ENCODE measurements around the gene FAT2.

FAT2 gene

GRCh38 chr5:151553130-151553670, 37.9 kb downstream of the FAT2 start:
- no peaks in the 10 kb centered on the region for H3K27me3 ChIP-seq (ENCODE audit: insufficient read depth, insufficient read length)
- no peak for DNase-seq (ENCODE audit: low read depth, low spot score)
- no peaks in the 10 kb centered on the region for H3K9me3 ChIP-seq (ENCODE audit: insufficient read depth, low read length)
- peaks cover 4% of the 10 kb centered on the region for H3K36me3 ChIP-seq (ENCODE audit: insufficient read depth, insufficient read length, low read length)
- peaks cover 2% of the 10 kb centered on the region for H3K4me1 ChIP-seq (ENCODE audit: insufficient read depth, insufficient read length)
- H3K4me3 ChIP-seq (ENCODE audit: insufficient read length, low read depth) = no peak overlapping the region
- H3K9ac ChIP-seq (ENCODE audit: insufficient read length, low read depth) = no peak overlapping the region
- TF ChIP-seq SUZ12 (IDR thresholded peaks at IDR 0.05; ENCODE audit: extremely low read depth, insufficient read depth, insufficient read length) (no peak), YY1 (IDR thresholded peaks at IDR 0.05; ENCODE audit: insufficient read depth, insufficient read length) (no peak), ZNF274 (IDR thresholded peaks at IDR 0.05; ENCODE audit: low read depth, low read length) (no peak)

GRCh38 chr5:151551985-151552384, 39.1 kb downstream of the FAT2 start:
- Histone ChIP-seq H3K4me3 (ENCODE audit: insufficient read length, low read depth) (no peak overlapping the region), H3K4me1 (ENCODE audit: insufficient read depth, insufficient read length) (no peaks in the 10 kb centered on the region), H3K36me3 (ENCODE audit: insufficient read depth, insufficient read length, low read length) (peaks cover 4% of the 10 kb centered on the region), H3K9me3 (ENCODE audit: insufficient read depth, low read length) (no peaks in the 10 kb centered on the region), H3K9ac (ENCODE audit: insufficient read length, low read depth) (no peak overlapping the region), H3K27me3 (ENCODE audit: insufficient read depth, insufficient read length) (no peaks in the 10 kb centered on the region)
- no peak for DNase-seq (ENCODE audit: low read depth, low spot score)
- no peak for TF ChIP-seq SUZ12 (IDR thresholded peaks at IDR 0.05; ENCODE audit: extremely low read depth, insufficient read depth, insufficient read length)
- no peak for TF ChIP-seq YY1 (IDR thresholded peaks at IDR 0.05; ENCODE audit: insufficient read depth, insufficient read length)
- TF ChIP-seq ZNF274 (IDR thresholded peaks at IDR 0.05; ENCODE audit: low read depth, low read length) = no peak

- TF ChIP-seq ZNF274 (IDR thresholded peaks at IDR 0.05; ENCODE audit: low read depth, low read length) = no peak
- TF ChIP-seq YY1 (IDR thresholded peaks at IDR 0.05; ENCODE audit: insufficient read depth, insufficient read length) = no peak
- no peak for TF ChIP-seq SUZ12 (IDR thresholded peaks at IDR 0.05; ENCODE audit: extremely low read depth, insufficient read depth, insufficient read length)
- Histone ChIP-seq H3K9me3 (ENCODE audit: insufficient read depth, low read length) (no peaks in the 10 kb centered on the region), H3K9ac (ENCODE audit: insufficient read length, low read depth) (no peak overlapping the region), H3K4me1 (ENCODE audit: insufficient read depth, insufficient read length) (no peaks in the 10 kb centered on the region), H3K36me3 (ENCODE audit: insufficient read depth, insufficient read length, low read length) (peaks cover 4% of the 10 kb centered on the region), H3K27me3 (ENCODE audit: insufficient read depth, insufficient read length) (no peaks in the 10 kb centered on the region), H3K4me3 (ENCODE audit: insufficient read length, low read depth) (no peak overlapping the region)
- no peak for DNase-seq (ENCODE audit: low read depth, low spot score)
Measured at GRCh38 chr5:151550146-151550545, 41.0 kb downstream of the FAT2 start.

- Histone ChIP-seq H3K27me3 (ENCODE audit: insufficient read depth, insufficient read length) (no peaks in the 10 kb centered on the region), H3K9ac (ENCODE audit: insufficient read length, low read depth) (no peak overlapping the region), H3K4me1 (ENCODE audit: insufficient read depth, insufficient read length) (no peaks in the 10 kb centered on the region), H3K36me3 (ENCODE audit: insufficient read depth, insufficient read length, low read length) (peaks cover 4% of the 10 kb centered on the region), H3K9me3 (ENCODE audit: insufficient read depth, low read length) (no peaks in the 10 kb centered on the region), H3K4me3 (ENCODE audit: insufficient read length, low read depth) (no peak overlapping the region)
- DNase-seq (ENCODE audit: low read depth, low spot score) = no peak
- TF ChIP-seq SUZ12 (IDR thresholded peaks at IDR 0.05; ENCODE audit: extremely low read depth, insufficient read depth, insufficient read length) (no peak), YY1 (IDR thresholded peaks at IDR 0.05; ENCODE audit: insufficient read depth, insufficient read length) (no peak), ZNF274 (IDR thresholded peaks at IDR 0.05; ENCODE audit: low read depth, low read length) (no peak)
Measured at GRCh38 chr5:151549713-151550112, 41.4 kb downstream of the FAT2 start.

- Histone ChIP-seq H3K36me3 (ENCODE audit: insufficient read depth, insufficient read length, low read length) (peaks cover 4% of the 10 kb centered on the region), H3K27me3 (ENCODE audit: insufficient read depth, insufficient read length) (no peaks in the 10 kb centered on the region), H3K9me3 (ENCODE audit: insufficient read depth, low read length) (no peaks in the 10 kb centered on the region), H3K4me1 (ENCODE audit: insufficient read depth, insufficient read length) (no peaks in the 10 kb centered on the region), H3K4me3 (ENCODE audit: insufficient read length, low read depth) (no peak overlapping the region), H3K9ac (ENCODE audit: insufficient read length, low read depth) (no peak overlapping the region)
- no peak for DNase-seq (ENCODE audit: low read depth, low spot score)
- TF ChIP-seq ZNF274 (IDR thresholded peaks at IDR 0.05; ENCODE audit: low read depth, low read length) (no peak), SUZ12 (IDR thresholded peaks at IDR 0.05; ENCODE audit: extremely low read depth, insufficient read depth, insufficient read length) (no peak), YY1 (IDR thresholded peaks at IDR 0.05; ENCODE audit: insufficient read depth, insufficient read length) (no peak)
Measured at GRCh38 chr5:151547364-151547763, 43.8 kb downstream of the FAT2 start.

- Histone ChIP-seq H3K36me3 (ENCODE audit: insufficient read depth, insufficient read length, low read length) (no peaks in the 10 kb centered on the region), H3K4me3 (ENCODE audit: insufficient read length, low read depth) (no peak overlapping the region), H3K4me1 (ENCODE audit: insufficient read depth, insufficient read length) (no peaks in the 10 kb centered on the region), H3K27me3 (ENCODE audit: insufficient read depth, insufficient read length) (no peaks in the 10 kb centered on the region), H3K9me3 (ENCODE audit: insufficient read depth, low read length) (no peaks in the 10 kb centered on the region), H3K9ac (ENCODE audit: insufficient read length, low read depth) (no peak overlapping the region)
- DNase-seq (ENCODE audit: low read depth, low spot score) = no peak
- TF ChIP-seq SUZ12 (IDR thresholded peaks at IDR 0.05; ENCODE audit: extremely low read depth, insufficient read depth, insufficient read length) (no peak), YY1 (IDR thresholded peaks at IDR 0.05; ENCODE audit: insufficient read depth, insufficient read length) (no peak)
Measured at GRCh38 chr5:151541571-151541970, 49.6 kb downstream of the FAT2 start.
